ENCODE measurements around the gene LPP.

LPP gene

DNA sequence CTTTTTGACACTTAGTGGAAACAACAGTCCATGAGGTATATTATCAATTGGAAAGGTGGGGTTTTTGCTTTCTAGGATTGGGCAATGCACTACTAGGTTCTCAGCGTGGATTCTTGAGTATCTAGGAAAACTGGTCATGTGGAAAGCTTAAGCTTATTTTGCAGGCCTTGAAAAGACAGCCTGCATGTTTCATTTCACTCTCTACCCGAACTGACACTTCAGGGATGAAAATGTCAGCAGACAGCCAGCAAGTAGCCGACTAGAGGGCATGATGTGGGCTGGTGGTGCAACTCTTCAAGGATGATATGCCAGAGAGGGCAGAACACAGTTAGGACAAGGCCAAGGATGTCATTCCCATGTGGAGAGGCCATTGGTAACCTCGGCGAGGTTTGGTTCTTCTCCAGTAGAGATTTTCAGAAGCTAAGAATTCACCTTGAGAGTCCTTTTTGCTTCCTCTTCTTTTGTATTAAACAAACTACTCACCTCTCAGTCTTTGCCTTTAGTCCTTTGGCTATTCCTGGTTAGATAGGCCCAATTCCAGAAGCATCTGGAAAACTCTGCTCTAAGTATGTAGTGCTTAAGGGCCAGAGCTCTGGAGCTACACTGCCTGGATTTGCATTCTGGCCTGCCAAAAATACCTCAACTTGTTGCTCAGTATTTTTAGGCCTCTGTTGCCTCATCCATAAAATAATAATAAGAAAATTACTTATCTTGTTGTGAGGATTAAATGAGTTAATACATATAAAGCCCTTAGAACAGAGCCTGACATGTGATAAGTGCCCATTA, 17.9 kb downstream of the LPP start:
- Mint-ChIP-seq H3K9me3 (ENCODE audit: low read depth) (no peaks in the 10 kb centered on the region), H3K27me3 (no peaks in the 10 kb centered on the region), H3K36me3 (peaks cover 9% of the 10 kb centered on the region), H3K4me3 (no peak overlapping the region), H3K4me1 (ENCODE audit: low read depth) (peaks cover 46% of the 10 kb centered on the region), H3K27ac (peak overlapping the region; percentile 88)

DNA sequence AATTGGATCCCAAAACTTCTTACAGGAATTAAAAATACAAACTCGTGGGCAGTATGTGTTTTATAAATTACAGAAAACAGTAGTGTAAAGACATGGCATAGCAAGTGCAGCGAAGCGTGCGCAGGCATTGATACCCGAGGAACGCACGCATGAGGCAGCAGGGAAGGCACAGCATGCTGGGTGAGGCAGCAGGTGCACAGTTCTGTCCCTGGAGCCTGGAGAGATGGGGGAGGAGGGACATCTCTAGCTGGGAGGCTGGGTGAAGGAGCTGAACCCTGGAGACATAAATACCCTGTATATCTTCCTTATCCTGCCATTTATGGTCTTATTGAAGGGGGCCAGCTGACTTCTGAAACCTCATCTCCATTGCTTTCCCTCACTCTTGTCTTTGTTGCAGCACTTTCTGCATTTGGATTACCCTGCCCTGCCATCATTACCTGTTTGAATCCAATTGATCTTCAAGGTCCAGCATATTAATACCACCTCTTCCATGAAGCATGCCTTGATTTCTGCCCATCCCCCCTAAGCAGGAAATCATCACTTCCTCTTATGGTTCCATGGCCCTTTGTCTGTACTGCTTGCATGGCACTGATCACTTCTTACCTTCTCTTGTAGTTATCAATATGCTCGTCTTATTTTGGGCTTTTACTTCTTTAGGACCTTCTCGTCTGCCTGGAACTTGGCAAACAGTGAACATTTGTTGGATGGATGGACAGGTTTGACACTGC, 20.5 kb downstream of the LPP start:
- Mint-ChIP-seq H3K27ac (peak overlapping the region; percentile 76), H3K4me1 (ENCODE audit: low read depth) (peaks cover 62% of the 10 kb centered on the region), H3K9me3 (ENCODE audit: low read depth) (no peaks in the 10 kb centered on the region), H3K36me3 (peaks cover 23% of the 10 kb centered on the region), H3K27me3 (no peaks in the 10 kb centered on the region), H3K4me3 (peak overlapping the region; percentile 4)

DNA sequence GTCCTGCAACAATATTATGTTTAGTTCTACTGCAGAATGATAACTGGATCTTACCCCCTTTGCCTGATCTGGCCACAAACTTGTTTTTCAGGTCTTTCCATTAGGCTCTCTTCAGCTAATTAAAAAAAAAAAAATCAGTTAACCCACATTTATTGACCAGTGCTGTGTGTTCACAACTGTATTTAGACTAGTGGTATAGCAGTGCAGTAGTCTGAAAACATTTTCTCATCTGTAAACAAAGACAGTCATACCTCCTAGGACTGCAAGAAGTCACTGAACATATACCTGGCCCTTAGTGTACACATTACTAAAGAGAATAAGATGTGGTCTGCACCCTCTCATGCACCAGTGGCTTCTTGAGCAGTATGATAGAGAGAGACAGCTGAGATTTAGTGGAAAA, 22.5 kb downstream of the LPP start:
- no peaks in the 10 kb centered on the region for H3K27me3 Mint-ChIP-seq

DNA sequence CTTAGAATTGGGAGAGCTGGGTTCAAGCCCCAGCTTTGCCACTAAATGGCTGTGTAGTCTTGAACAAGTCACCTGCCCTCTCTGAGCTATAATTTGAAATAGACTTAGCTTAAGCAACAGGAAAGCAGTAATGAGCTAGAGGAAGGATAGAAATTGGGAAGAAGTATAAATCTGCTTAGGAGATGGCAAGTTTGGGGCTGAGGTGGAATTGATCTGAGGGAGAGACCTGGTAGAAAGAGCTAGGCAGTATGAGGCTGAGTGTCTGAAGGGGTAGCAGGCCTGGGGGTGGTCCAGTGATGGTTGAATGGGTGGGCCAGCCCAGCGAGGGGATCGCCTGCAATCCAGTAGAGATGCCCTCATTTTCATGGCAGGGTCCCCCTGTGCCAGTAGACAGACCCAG, 22.9 kb downstream of the LPP start:
- no peaks in the 10 kb centered on the region for H3K27me3 Mint-ChIP-seq
- H3K36me3 Mint-ChIP-seq, result peaks cover 23% of the 10 kb centered on the region
- H3K4me3 Mint-ChIP-seq, result no peak overlapping the region
- H3K9me3 Mint-ChIP-seq (ENCODE audit: low read depth), result no peaks in the 10 kb centered on the region
- peaks cover 45% of the 10 kb centered on the region for H3K4me1 Mint-ChIP-seq (ENCODE audit: low read depth)
- H3K27ac Mint-ChIP-seq, result no peak overlapping the region

More for the DNA sequence above, 22.5 kb downstream of the LPP start:
- H3K27ac Mint-ChIP-seq, result no peak overlapping the region
- no peaks in the 10 kb centered on the region for H3K9me3 Mint-ChIP-seq (ENCODE audit: low read depth)
- peaks cover 49% of the 10 kb centered on the region for H3K4me1 Mint-ChIP-seq (ENCODE audit: low read depth)
- H3K4me3 Mint-ChIP-seq, result no peak overlapping the region
- peaks cover 23% of the 10 kb centered on the region for H3K36me3 Mint-ChIP-seq

DNA sequence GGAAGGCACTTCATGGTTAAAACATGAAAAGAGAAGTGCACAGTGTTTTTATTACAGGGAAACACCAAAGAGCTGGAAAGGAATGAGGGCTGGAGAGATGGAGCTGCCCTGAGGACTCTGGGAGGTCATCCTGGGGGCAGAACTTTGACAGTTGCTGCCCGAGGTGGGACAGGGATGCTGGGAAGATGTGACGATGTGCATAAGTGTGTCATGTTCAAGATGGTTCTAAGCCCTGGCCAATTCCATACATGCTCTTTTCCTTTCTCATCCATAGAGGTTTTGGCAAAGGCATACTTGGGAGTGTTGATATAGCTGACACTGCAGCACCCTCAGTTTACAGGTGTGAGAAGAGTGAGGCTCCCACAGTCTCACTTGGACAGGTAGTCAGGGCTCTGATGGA, 23.8 kb downstream of the LPP start:
- H3K9me3 Mint-ChIP-seq (ENCODE audit: low read depth), result no peaks in the 10 kb centered on the region
- H3K27me3 Mint-ChIP-seq, result no peaks in the 10 kb centered on the region
- no peak overlapping the region for H3K4me3 Mint-ChIP-seq
- H3K36me3 Mint-ChIP-seq, result peaks cover 28% of the 10 kb centered on the region
- H3K27ac Mint-ChIP-seq, result peak overlapping the region; percentile 11
- H3K4me1 Mint-ChIP-seq (ENCODE audit: low read depth), result peaks cover 43% of the 10 kb centered on the region

DNA sequence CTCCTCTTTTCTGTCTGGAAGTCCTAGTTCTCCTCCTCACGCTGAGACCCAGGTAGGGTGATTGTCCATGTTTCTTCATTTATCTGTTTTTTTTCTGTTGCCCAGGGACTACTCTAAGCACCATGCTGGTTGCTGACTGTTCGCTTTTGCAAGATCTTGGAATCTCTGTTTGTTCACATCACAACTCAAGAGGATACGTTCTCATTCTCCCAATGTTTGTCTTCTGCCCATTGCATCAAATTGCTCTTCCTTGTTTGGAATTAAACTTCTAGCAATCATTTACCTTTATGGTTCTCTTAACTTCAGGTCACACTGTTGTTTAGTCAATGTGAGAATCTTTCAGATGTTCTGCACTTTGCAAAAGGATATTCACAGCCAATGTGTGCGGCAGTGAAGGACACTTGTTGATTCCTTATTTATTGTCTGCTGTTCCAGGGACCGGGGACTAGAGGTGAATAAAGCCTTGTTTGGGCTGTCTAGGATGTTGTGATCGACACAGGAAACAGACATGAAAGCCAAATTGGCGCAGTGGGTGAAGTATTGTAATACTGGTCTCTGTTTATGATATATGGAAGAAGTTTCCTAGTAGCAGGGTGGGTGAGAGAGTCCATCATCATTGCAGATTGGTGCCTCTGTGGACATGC, 24.5 kb downstream of the LPP start:
- peaks cover 28% of the 10 kb centered on the region for H3K36me3 Mint-ChIP-seq
- peaks cover 43% of the 10 kb centered on the region for H3K4me1 Mint-ChIP-seq (ENCODE audit: low read depth)

DNA sequence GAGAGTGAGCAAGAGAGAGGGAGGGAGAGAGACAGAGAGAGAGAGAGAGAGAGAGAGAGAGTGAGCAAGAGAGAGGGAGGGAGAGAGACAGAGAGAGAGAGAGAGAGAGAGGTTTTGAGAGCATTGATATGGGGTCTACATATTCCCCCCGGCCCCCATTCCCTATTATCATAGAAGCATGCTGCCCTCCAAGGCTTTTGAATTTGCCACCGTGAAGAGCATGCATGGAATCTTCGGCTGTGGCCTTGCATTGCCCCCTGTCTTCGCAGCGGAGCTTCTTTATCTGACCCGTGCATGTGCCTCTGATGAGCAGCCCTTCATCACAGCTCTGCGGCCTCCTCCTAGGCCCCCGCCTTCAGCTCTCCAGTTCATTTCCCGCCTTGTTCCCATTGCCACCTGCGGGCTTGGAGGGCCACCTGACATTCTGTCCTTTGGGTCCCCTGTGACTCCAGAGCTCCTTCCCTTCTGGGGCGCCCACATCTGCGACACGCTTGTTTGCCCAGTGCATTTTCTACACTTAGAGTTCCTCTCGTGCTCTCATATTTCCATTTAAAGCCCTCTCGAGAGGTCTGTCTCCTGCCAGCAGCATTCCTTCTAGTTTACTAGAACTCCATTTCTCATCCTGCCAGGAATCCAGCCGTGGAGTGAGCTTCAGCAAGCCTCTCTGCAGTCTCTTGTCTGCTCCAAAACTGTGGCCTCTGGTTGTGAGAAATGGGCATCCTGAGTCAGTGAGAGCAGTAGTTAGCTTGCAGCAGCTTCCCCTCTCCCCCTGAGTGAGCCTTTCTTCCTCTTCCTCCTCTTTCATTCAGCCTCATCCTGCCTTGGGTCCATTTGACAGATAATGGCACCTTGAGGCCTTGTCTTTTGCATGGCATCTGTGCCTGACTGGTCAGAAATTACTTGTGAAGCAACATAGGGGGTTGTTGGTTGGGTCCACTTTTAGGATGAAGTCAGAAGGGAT, 25.3 kb downstream of the LPP start:
- peaks cover 35% of the 10 kb centered on the region for H3K4me1 Mint-ChIP-seq (ENCODE audit: low read depth)
- H3K27me3 Mint-ChIP-seq, result no peaks in the 10 kb centered on the region
- H3K9me3 Mint-ChIP-seq (ENCODE audit: low read depth), result no peaks in the 10 kb centered on the region
- H3K36me3 Mint-ChIP-seq, result peaks cover 24% of the 10 kb centered on the region
- H3K27ac Mint-ChIP-seq, result no peak overlapping the region
- H3K4me3 Mint-ChIP-seq, result no peak overlapping the region

More for the DNA sequence above, 24.5 kb downstream of the LPP start:
- H3K27me3 Mint-ChIP-seq, result no peaks in the 10 kb centered on the region
- H3K4me3 Mint-ChIP-seq, result no peak overlapping the region
- no peaks in the 10 kb centered on the region for H3K9me3 Mint-ChIP-seq (ENCODE audit: low read depth)
- H3K27ac Mint-ChIP-seq, result peak overlapping the region; percentile 29

DNA sequence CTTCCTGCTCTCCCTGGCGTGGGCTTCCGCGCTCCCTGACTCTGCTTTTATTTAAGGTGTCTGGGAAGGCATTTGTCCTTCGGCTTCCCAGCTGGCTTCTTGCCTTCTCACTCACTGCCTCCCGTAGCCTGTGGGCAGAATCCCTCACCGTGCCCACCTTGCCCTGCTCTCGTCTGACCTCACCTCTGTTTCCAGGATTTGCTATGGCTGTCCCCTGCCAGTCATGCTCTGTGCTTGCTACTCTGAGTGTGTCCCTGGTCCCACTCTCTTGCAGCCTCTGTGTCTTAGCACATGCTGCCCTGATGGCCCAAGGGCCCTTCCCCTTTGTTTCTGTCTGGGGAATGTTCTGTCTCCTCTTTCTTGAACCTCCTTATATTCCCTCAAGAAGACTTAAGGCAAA, 26.2 kb downstream of the LPP start:
- Mint-ChIP-seq H3K4me1 (ENCODE audit: low read depth) (peaks cover 35% of the 10 kb centered on the region), H3K9me3 (ENCODE audit: low read depth) (no peaks in the 10 kb centered on the region), H3K27ac (no peak overlapping the region), H3K27me3 (no peaks in the 10 kb centered on the region), H3K4me3 (no peak overlapping the region), H3K36me3 (peaks cover 24% of the 10 kb centered on the region)

DNA sequence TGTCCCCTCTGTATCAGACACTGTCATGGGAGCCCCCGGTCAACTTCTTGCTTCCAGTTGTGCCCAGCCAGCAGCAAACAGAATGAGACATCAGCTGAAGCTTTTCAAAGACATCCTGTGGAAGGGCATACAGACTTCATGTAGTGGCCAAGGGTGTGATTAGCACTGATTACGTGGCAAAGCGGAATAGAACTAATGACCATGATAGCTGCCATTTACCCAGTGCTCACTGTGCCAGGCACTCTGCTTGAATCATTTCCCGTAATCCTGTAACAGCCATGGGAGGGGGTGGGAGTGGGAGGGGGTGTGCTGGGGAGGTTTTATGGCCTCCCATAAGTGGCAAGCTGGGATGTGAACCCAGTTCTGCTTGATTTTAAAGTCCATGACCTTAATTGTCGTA, 29.5 kb downstream of the LPP start:
- Mint-ChIP-seq H3K4me3 (no peak overlapping the region), H3K36me3 (peaks cover 9% of the 10 kb centered on the region), H3K9me3 (ENCODE audit: low read depth) (no peaks in the 10 kb centered on the region), H3K27me3 (no peaks in the 10 kb centered on the region), H3K27ac (no peak overlapping the region), H3K4me1 (ENCODE audit: low read depth) (peaks cover 42% of the 10 kb centered on the region)

DNA sequence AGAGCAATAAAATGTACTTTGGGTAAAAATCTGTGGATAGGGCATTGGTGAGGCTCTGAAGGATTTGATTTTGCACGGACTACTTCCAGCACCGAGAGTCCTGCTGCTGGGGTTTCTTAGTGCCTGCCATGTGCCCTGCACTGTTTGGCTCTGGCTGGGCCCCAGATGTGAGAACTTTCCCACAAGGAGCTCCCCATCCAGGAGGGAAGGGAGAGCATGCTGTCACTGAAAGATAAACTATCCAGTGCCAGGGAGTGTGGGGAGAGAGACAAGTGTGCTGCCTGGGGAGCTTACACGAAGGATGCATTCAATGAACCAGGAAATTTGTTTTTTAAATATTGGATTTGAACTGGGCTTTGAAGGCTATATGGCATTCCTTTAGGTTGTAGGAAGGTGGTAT, 30.2 kb downstream of the LPP start:
- Mint-ChIP-seq H3K4me1 (ENCODE audit: low read depth) (peaks cover 43% of the 10 kb centered on the region), H3K9me3 (ENCODE audit: low read depth) (no peaks in the 10 kb centered on the region)

DNA sequence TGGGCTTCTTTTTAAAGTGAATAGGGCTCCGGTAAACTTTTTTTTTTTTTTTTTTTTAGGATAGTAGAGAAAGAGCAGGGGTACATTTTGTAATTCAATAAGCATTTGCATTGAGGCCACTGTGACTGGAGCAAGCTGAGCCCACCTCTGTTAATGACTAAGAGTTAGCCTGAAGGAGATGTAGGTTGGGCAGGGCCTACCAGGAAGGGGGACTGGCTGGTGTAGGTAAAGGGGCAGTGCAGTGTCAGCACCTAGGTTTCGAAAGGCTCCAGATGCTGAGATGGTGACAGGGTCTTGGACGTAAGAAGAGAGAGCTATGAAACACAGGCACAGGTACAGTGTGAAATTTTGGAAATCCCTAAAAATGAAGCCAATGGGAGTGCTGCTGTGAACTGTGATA, 30.7 kb downstream of the LPP start:
- H3K36me3 Mint-ChIP-seq, result peaks cover 10% of the 10 kb centered on the region

More for the DNA sequence above, 30.2 kb downstream of the LPP start:
- Mint-ChIP-seq H3K4me3 (no peak overlapping the region), H3K27ac (no peak overlapping the region), H3K27me3 (no peaks in the 10 kb centered on the region), H3K36me3 (peaks cover 10% of the 10 kb centered on the region)

DNA sequence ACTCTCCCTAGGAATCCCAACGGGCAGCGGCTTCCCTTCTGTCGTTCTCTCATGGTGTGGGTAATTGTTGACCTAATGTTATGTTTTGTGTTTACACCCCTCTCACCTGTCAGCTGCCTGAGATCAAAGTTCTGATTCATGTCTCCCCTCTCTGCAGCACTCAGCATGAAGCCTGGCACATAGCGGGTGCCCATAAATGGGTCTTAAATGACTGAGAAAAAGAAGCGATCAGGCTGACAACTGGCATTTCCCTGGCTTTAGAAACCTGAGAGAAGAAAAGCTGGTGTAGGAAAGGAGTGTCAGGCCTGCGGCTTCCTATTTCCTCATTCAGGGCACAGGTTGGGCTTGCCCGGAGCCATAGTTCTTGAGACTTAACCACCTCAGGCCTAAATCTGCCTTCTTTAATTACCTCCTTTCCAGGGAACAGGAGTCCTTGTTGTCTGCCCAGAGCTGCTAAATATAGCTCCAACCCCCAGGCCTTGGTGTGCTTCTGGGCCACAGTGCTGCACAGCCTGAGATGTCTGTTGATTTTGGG, 31.8 kb downstream of the LPP start:
- Mint-ChIP-seq H3K4me3 (peak overlapping the region; percentile 30), H3K27ac (peak overlapping the region; percentile 52), H3K4me1 (ENCODE audit: low read depth) (peaks cover 43% of the 10 kb centered on the region), H3K36me3 (peaks cover 10% of the 10 kb centered on the region), H3K27me3 (no peaks in the 10 kb centered on the region), H3K9me3 (ENCODE audit: low read depth) (no peaks in the 10 kb centered on the region)

More for the DNA sequence above, 30.7 kb downstream of the LPP start:
- Mint-ChIP-seq H3K27me3 (no peaks in the 10 kb centered on the region), H3K27ac (peak overlapping the region; percentile 41), H3K9me3 (ENCODE audit: low read depth) (no peaks in the 10 kb centered on the region), H3K4me3 (no peak overlapping the region), H3K4me1 (ENCODE audit: low read depth) (peaks cover 41% of the 10 kb centered on the region)

DNA sequence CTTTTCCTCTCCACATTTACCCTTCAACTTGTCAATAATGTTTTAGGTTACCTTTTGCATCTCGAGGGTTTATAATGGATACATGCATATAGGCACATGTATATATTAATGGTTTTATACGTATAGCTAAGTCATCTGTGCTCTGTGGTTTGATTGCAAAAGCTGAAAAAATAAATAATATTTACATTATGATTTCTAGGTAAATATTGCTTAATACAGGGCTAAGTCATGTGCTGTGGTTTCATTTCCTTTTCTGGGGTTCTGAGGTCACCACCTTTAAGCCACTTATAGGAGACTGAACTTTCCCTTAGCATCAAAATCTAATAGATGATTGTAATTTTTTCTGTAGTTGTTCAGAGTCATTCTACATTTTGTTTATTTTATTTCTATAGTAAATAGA, 33.1 kb downstream of the LPP start:
- H3K9me3 Mint-ChIP-seq (ENCODE audit: low read depth), result no peaks in the 10 kb centered on the region
- peaks cover 43% of the 10 kb centered on the region for H3K4me1 Mint-ChIP-seq (ENCODE audit: low read depth)
- no peak overlapping the region for H3K27ac Mint-ChIP-seq
- H3K27me3 Mint-ChIP-seq, result no peaks in the 10 kb centered on the region
- peaks cover 13% of the 10 kb centered on the region for H3K36me3 Mint-ChIP-seq
- H3K4me3 Mint-ChIP-seq, result no peak overlapping the region

DNA sequence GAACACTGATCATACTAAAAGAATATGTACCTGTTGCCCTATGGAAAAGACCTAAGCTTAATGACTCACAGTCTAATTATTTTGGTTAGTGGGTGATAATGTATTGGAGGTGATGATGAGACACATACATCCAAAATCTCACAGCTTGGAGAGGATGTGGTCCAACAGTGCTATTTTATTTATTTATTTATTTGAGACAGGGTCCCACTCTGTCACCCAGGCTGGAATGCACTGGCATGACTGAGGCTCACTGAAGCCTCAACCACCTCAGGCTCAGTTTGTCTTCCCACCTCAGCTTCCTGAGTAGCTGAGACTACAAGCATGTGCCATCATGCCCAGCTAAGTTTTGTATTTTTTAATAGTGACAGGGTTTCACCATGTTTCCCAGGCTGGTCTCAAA, 35.0 kb downstream of the LPP start:
- Mint-ChIP-seq H3K9me3 (ENCODE audit: low read depth) (no peaks in the 10 kb centered on the region), H3K36me3 (peaks cover 22% of the 10 kb centered on the region), H3K4me3 (no peak overlapping the region), H3K27me3 (no peaks in the 10 kb centered on the region), H3K27ac (no peak overlapping the region), H3K4me1 (ENCODE audit: low read depth) (peaks cover 43% of the 10 kb centered on the region)
